Neural cell (in vitro differentiated cells): ENCODE data around the gene ZNF407. TPM values are rescaled to one million over a fixed set of nuclear protein-coding genes. Genes with fewer than 3 reads are reported as not detected.

Source experiments
- H2AFZ ChIP-seq: fragments of 200-600, 300-800 bp; sonication (generic), shearing (Covaris generic); 2 replicates; pipeline ENCODE4 v1.6.0; 2014; ENCODE audit warnings: low read depth, mild to moderate bottlenecking, antibody characterized with exemption, low read length, moderate library complexity
- H3F3A ChIP-seq: fragments of 200-600 bp; shearing (Covaris generic); 2 replicates; pipeline ENCODE4 v1.6.1; 2016; ENCODE audit warnings: mild to moderate bottlenecking, moderate library complexity, mixed read lengths, antibody characterized with exemption, low read length; ENCODE audit not compliant: insufficient read depth, poor library complexity, severe bottlenecking
- H3K27ac ChIP-seq: fragments of 200-600, 300-800 bp; sonication (generic), shearing (Covaris generic); 2 replicates; pipeline ENCODE4 v1.5.1; 2014; ENCODE audit warnings: mild to moderate bottlenecking, low read length, moderate library complexity
- H3K27me3 ChIP-seq: fragments of 300-800, 200-600 bp; sonication (generic), shearing (Covaris generic); 2 replicates; pipeline ENCODE4 v1.6.0; 2014; ENCODE audit warnings: mild to moderate bottlenecking, low read depth, low read length, moderate library complexity; ENCODE audit not compliant: insufficient read depth
- H3K36me3 ChIP-seq: fragments of 300-800, 200-600 bp; sonication (generic), shearing (Covaris generic); 2 replicates; pipeline ENCODE4 v1.5.1; 2014; ENCODE audit warnings: mild to moderate bottlenecking, antibody characterized with exemption, low read length, moderate library complexity; ENCODE audit not compliant: insufficient read depth
- H3K4me2 ChIP-seq: fragments of 300-800, 200-600 bp; sonication (generic), shearing (Covaris generic); 2 replicates; pipeline ENCODE4 v1.6.0; 2014; ENCODE audit warnings: mild to moderate bottlenecking, low read length
- H3K4me3 ChIP-seq: fragments of 300-800, 200-600 bp; sonication (generic), shearing (Covaris generic); 2 replicates; pipeline ENCODE4 v1.5.1; 2014; ENCODE audit warnings: mild to moderate bottlenecking, low read length, moderate library complexity
- H3K79me2 ChIP-seq: fragments of 200-600 bp; shearing (Covaris generic); replicated peaks from 2 replicates; pipeline ENCODE4 v1.6.0; 2014; ENCODE audit warnings: mild to moderate bottlenecking, low read length, moderate library complexity; ENCODE audit not compliant: insufficient read depth
- H3K9ac ChIP-seq: fragments of 300-800, 200-600 bp; sonication (generic), shearing (Covaris generic); 2 replicates; pipeline ENCODE4 v1.6.1; 2016; ENCODE audit warnings: mild to moderate bottlenecking, low read length, mixed read lengths
- H3K9me2 ChIP-seq: fragments of 200-600 bp; shearing (Covaris generic); 2 replicates; pipeline ENCODE4 v1.6.1; 2016; ENCODE audit warnings: mild to moderate bottlenecking, low read length, mixed read lengths; ENCODE audit not compliant: insufficient read depth
- H3K9me3 ChIP-seq: fragments of 200-600, 300-800 bp; sonication (generic), shearing (Covaris generic); 2 replicates; pipeline ENCODE4 v1.6.1; 2016; ENCODE audit warnings: mild to moderate bottlenecking, mixed run types, low read length, moderate library complexity, mixed read lengths
- H4K20me1 ChIP-seq: fragments of 200-600 bp; shearing (Covaris generic); 2 replicates; pipeline ENCODE4 v1.6.1; 2016; ENCODE audit warnings: mild to moderate bottlenecking, mixed run types; ENCODE audit not compliant: insufficient read depth
- EP300 ChIP-seq: fragments of 450-650 bp; conservative IDR thresholded peaks from 2 replicates; pipeline ENCODE4 v1.6.1; 2014; ENCODE audit warnings: antibody characterized with exemption, mild to moderate bottlenecking, moderate library complexity; ENCODE audit not compliant: poor library complexity, severe bottlenecking
- EZH2 ChIP-seq: fragments of 200-600, 300-800 bp; shearing (Covaris generic), sonication (generic); IDR thresholded peaks from 2 replicates; pipeline ENCODE4 v1.6.1; 2014; ENCODE audit warnings: antibody characterized with exemption, low read length, borderline replicate concordance, mild to moderate bottlenecking; ENCODE audit not compliant: insufficient read depth, poor library complexity, severe bottlenecking
- MXI1 ChIP-seq: fragments of 450-650 bp; conservative IDR thresholded peaks from 2 replicates; pipeline ENCODE4 v1.6.1; 2014; ENCODE audit warnings: antibody characterized with exemption, mild to moderate bottlenecking; ENCODE audit not compliant: poor library complexity, severe bottlenecking
- POLR2AphosphoS5 ChIP-seq: IDR thresholded peaks from 2 replicates; pipeline ENCODE4 v1.6.1; 2012
- RAD21 ChIP-seq: fragments of 450-650 bp; conservative IDR thresholded peaks from 2 replicates; pipeline ENCODE4 v1.6.1; 2014; ENCODE audit warnings: antibody characterized with exemption, mild to moderate bottlenecking, moderate library complexity
- SMC3 ChIP-seq: fragments of 450-650 bp; conservative IDR thresholded peaks from 2 replicates; pipeline ENCODE4 v1.6.1; 2014; ENCODE audit warnings: antibody characterized with exemption, mild to moderate bottlenecking, moderate library complexity; ENCODE audit not compliant: poor library complexity
- TAF1 ChIP-seq: IDR thresholded peaks from 2 replicates; pipeline ENCODE4 v1.6.1; 2012; ENCODE audit warnings: low read depth
- polyA plus RNA-seq: library from polyadenylated mRNA; depleted of rRNA; stranded (reverse); fragments of >200 nt; gene quantifications from 2 replicates; pipeline ENCODE4 v1.2.3, GENCODE V29; 2014
- TF ChIP-seq, protein P1 (sequence below): fragments of 450-650 bp; IDR thresholded peaks from 2 replicates; pipeline ENCODE4 v1.5.1; 2014; ENCODE audit warnings: antibody characterized with exemption, mild to moderate bottlenecking, moderate library complexity; ENCODE audit not compliant: poor library complexity, severe bottlenecking
- TF ChIP-seq, protein P2 (sequence below): IDR thresholded peaks from 2 replicates; pipeline ENCODE4 v1.6.1; 2012; ENCODE audit warnings: borderline replicate concordance

Gene ZNF407
- polyA plus RNA-seq, 1 donor from 2014 or later: 2.9 TPM

DNA sequence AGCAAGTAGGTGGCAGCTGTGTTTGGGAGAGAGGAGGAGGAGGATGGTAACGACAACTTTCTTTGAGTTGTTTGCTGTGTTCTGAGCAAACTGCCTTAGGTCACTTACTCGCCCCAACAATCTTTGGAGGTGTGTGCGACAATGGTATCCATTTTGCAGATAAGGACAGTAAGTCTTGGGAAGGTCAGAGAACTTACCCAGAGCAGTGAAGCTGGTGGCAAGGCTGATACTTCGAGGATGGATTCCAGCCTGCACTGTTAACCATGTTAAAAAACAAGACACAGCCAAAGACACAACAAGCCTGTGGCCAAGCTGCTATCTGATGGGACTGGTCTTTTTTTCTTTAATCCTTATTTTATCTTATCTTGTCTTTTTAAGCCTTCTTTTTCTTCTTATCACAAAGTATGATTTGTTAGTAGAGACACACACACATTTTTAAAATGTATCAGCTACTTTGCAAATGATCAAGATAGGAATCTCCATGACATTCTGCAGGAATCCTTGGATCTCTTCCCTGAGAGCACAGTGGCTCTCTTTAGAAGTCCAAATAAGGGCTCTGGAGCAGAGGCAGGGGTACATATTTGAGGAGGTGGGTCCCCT is 35.4 kb upstream of the ZNF407 start:
- TF ChIP-seq SMC3 (no peak), EZH2 (no peak), EP300 (no peak), TAF1 (no peak), RAD21 (no peak), POLR2AphosphoS5 (no peak), MXI1 (no peak)
- TF ChIP-seq, protein P1, sequence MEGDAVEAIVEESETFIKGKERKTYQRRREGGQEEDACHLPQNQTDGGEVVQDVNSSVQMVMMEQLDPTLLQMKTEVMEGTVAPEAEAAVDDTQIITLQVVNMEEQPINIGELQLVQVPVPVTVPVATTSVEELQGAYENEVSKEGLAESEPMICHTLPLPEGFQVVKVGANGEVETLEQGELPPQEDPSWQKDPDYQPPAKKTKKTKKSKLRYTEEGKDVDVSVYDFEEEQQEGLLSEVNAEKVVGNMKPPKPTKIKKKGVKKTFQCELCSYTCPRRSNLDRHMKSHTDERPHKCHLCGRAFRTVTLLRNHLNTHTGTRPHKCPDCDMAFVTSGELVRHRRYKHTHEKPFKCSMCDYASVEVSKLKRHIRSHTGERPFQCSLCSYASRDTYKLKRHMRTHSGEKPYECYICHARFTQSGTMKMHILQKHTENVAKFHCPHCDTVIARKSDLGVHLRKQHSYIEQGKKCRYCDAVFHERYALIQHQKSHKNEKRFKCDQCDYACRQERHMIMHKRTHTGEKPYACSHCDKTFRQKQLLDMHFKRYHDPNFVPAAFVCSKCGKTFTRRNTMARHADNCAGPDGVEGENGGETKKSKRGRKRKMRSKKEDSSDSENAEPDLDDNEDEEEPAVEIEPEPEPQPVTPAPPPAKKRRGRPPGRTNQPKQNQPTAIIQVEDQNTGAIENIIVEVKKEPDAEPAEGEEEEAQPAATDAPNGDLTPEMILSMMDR: no peak
- TF ChIP-seq, protein P2, sequence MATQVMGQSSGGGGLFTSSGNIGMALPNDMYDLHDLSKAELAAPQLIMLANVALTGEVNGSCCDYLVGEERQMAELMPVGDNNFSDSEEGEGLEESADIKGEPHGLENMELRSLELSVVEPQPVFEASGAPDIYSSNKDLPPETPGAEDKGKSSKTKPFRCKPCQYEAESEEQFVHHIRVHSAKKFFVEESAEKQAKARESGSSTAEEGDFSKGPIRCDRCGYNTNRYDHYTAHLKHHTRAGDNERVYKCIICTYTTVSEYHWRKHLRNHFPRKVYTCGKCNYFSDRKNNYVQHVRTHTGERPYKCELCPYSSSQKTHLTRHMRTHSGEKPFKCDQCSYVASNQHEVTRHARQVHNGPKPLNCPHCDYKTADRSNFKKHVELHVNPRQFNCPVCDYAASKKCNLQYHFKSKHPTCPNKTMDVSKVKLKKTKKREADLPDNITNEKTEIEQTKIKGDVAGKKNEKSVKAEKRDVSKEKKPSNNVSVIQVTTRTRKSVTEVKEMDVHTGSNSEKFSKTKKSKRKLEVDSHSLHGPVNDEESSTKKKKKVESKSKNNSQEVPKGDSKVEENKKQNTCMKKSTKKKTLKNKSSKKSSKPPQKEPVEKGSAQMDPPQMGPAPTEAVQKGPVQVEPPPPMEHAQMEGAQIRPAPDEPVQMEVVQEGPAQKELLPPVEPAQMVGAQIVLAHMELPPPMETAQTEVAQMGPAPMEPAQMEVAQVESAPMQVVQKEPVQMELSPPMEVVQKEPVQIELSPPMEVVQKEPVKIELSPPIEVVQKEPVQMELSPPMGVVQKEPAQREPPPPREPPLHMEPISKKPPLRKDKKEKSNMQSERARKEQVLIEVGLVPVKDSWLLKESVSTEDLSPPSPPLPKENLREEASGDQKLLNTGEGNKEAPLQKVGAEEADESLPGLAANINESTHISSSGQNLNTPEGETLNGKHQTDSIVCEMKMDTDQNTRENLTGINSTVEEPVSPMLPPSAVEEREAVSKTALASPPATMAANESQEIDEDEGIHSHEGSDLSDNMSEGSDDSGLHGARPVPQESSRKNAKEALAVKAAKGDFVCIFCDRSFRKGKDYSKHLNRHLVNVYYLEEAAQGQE: no peak
- Histone ChIP-seq H3K4me2 (no peak overlapping the region), H3K36me3 (no peaks in the 10 kb centered on the region), H3K9ac (no peak overlapping the region), H3K4me3 (no peak overlapping the region), H3K9me2 (no peaks in the 10 kb centered on the region), H3K27ac (no peak overlapping the region), H4K20me1 (no peaks in the 10 kb centered on the region), H3F3A (no peaks in the 10 kb centered on the region), H2AFZ (no peak overlapping the region), H3K27me3 (no peaks in the 10 kb centered on the region), H3K9me3 (no peaks in the 10 kb centered on the region), H3K79me2 (no peaks in the 10 kb centered on the region)

DNA sequence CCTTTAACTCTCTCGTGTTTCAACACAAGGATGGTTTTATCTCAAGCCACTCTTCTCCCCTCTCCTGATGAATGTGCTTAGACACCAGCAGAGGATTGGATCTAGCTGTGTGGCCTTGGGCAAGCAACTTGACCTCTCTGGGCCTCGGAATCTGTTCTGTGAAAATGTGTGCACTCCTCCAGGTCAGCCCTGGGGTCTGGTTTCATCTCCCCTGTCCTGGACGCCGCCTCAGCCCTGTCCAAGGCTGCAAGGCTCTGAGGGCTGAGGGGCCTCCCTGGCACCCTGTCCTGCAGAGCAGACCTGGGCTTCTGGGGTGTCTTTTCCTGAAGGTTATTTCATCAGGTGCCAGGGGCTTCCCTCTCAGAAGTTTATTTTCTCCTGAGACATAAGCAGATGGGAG is 34.9 kb upstream of the ZNF407 start:
- no peaks in the 10 kb centered on the region for H3F3A ChIP-seq
- no peaks in the 10 kb centered on the region for H3K27me3 ChIP-seq
- no peak overlapping the region for H3K27ac ChIP-seq
- no peaks in the 10 kb centered on the region for H4K20me1 ChIP-seq
- H3K9me2 ChIP-seq: no peaks in the 10 kb centered on the region
- H3K4me3 ChIP-seq: no peak overlapping the region
- no peak overlapping the region for H3K9ac ChIP-seq
- no peaks in the 10 kb centered on the region for H3K36me3 ChIP-seq
- no peak overlapping the region for H2AFZ ChIP-seq
- H3K9me3 ChIP-seq: no peaks in the 10 kb centered on the region
- TF ChIP-seq, protein P1: no peak
- no peak for TF ChIP-seq POLR2AphosphoS5
- no peak overlapping the region for H3K4me2 ChIP-seq
- no peaks in the 10 kb centered on the region for H3K79me2 ChIP-seq
